Measurements from ENCODE around the gene TDRD9.

The TDRD9 gene

DNA sequence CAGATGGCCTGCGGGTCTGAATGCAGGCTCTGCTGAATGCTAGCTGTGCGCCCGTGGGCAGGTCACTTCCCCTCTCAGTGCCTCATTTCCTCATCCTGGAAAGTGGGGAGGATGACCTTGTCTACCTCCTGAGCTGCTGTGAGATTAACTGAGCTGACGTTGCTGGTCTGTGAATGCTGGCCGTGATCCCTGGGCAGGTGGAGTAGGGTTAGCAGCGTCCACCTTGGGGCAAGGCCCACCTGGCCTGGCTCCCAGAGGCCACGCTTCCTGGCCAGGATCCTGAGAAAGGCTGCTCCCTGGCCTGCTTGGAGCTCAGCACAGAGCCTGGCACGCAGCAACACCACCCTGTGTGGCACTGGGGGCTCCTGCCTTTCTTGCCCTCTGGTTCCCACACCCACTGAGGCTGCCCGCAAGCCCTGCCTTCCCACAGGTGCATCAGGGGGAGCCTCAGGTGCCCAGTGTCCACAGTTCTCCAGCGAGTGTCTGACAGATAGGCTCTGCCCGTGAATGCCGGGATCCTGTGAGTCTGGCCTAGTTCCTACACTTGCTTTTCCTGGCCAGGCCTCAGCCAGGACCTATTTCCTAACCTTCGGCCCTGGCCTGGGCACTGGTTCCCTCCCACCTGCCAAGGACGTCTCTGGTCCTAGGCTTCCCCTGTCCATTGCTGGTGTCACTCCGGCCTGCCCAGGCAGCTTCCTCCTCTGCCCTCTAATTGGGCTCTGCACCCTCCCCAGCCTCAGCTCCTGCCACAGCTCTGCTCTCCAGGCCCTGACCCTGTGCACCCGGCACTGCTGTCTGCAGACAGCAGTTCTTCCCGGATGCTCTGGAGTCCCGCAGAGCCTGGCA is 37.2 kb upstream of the TDRD9 start:
- DNase-seq (ENCODE audit: low read depth), result no peak

DNA sequence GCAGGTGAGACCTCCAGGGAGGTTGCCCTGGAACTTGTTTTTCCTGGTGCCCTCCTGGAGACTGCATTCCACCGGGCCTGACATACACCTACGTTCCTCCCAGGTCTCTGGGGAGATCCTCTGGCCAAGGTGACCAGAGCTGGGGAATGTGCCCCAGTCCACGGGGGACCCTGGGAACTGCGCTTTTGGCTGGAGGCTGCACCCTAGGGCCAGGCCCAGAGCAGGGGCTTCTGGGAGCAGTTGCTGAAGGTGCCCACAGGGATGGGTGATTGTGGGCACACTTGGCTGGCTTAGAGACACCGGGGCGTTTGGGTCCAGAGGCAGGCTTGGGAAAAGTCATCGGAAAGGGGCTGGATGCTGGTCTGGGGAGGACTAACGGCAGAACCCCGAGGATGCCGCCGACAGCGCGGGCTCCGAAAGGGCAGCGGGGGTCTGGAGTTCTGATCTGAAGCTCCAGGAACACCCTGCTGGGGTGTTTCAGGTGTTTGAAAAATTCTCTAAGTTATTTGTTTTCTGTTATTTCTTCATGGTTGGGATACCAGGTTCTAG is 36.5 kb upstream of the TDRD9 start:
- no peak for DNase-seq (ENCODE audit: low read depth)

DNA sequence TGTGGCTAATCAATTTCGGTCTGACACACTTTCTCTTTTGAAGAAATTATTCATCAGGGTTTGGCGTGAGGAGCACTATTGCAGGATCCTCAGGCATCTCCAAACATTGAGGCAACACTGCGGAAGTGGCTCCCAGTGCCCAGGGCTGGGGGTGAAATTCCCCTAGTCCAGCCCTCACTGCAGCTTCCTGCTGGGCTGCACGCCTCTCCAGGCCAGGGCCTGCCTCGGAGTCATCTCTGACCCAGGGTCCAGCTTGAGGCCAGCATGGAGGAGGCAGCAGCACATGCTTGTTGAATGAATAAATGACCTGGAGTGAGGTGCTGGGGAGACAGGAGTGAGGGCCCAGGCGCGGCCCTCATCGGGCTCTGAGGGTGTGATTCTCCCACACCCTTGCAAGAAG is 36.0 kb upstream of the TDRD9 start:
- DNase-seq (ENCODE audit: low read depth), result no peak

DNA sequence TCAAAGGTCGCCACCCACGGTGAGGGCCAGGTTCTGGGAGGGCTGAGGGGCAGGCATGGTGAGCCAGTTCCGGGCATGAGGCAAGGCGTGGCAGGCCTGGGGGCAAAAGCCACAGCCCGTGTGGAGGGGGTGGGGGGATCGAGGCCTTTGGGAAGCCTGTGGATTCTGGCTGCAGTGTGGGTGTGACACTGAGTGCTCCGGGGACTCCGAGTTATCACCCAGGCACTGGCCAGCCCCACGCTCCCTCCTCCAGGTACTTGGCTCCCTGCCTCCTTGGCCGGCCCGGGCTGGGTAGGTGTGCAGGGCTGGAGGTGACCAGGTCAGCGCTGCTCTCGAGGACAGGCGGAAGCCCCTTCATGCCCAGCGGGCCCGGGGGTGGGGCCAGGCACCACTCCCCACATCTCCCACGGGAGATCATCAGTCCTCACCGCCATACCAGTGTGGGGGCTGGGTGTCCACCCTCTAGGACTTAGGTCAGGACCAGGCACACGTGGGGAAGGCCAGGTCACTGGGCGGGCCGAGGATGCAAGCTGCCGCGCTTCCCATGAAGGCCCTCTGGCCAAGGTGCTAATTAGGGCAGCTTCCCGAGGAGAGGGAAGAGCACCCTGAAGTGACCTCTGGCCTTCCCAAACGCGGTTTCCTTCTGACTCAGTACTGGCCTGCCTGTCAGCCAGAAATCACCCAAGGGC is 34.1 kb upstream of the TDRD9 start:
- no peak for DNase-seq (ENCODE audit: low read depth)

DNA sequence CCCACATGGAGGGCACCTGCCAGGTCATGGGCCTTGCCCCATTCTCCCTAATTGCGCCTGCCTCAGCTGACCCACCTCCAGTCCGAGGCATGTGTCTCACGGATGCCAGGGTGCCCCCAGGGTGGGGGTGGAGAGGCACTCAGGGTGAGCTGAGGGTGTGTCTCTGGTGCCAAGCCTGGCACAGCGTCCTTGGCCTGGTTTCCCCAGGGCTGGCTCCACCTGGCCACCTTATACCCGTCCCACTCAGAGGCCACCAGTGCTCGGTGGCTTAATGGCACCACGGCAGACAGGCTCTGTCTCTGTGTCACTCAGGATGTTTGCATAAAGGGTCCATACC is 33.6 kb upstream of the TDRD9 start:
- no peak for DNase-seq (ENCODE audit: low read depth)

DNA sequence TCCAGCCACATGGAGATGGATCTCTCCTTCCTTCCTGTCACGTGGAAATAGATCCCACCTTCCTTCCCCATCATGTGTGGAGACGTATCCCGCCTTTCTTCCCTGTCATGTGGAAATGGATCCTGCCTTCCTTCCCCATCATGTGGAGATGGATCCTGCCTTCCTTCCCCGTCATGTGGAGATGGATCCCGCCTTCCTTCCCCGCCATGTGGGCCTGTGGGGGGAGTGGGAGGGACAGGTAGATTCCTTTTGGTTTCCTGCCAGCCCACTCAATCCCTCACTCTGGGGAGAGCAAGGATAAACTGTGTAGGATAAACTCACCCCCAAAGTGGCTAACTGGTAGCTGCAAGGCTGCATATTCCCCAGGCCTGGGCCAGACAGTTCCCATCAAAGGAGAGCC is 31.7 kb upstream of the TDRD9 start:
- DNase-seq (ENCODE audit: low read depth), result no peak

DNA sequence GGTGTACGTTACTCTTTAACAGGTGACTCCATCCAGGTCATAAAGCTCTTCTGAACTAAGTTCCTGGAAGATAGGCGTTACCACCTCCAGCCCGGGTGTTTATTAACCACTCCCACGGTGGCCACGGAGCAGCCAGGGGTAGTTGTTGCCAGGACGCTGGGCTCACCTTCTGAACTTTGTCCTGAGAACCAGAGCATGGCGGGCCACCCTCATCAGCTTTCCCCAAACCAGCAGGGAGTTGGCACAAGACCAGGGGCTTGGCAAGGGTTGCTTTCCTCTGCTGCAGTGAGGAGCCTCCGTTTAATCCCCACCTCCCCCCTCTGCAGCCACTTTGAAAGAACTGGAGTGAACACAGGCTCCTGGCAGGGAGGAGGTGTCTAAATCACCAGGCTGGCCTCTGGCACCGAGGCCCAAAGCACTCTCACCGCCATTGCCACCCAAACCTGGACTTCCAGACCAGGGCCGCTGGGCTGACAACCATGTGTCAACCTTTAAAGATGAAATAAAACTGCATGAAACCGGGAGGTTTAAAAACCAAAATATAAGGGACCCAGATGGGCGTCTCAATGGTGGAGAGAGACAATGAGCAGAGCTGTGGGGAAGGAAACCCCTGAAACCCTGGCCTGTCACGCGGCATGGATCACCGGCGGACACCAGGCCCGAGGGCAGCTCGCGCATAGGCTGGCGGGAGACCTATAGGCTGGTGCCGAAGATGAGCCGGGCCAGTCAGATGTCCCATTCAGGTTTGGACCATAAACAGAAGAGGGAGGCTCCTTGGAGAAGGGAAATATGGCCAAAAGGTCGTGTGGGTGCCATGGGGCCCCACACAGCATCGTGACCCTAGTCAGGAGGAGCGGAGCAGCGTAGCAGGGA is 30.9 kb upstream of the TDRD9 start:
- no peak for DNase-seq (ENCODE audit: low read depth)

DNA sequence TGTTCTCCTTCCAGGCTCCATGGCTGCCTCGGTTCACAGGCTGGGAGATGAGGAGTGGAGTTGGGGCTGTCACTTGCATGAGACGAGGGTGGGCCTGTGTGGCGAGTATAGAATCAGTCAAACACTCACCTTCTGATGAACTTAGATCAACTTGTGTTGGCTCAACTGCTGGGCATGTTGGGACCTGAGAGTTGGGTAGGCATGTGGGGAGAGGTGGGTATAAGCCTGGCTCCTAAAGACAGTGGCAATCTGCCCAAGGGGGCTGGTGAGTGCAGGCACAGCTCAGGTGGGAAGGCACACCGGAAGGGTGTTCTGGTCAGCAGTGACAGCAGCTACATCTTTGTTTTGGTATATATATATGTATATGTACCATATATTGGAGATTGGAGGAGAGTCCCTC is 30.1 kb upstream of the TDRD9 start:
- no peak for DNase-seq (ENCODE audit: low read depth)

DNA sequence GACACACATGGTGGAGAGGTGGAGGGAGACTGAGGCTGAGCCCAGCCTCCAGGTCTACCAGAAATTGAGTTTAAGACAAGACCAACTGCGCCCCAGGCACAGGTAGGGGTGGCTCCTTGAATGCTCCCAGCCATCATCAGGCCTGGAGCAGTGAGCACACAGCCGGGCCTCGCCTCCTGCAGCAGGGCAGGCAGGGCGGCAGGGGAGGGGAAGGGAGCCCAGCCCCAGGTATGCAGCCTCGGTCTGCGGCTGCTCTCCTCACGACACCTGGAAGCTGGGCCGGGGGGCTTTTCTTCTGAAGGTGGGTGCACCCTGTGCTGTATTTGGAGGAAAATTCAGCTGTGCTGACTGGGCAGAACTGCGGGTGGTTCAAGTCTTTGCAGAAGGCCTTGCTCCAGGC is 29.5 kb upstream of the TDRD9 start:
- no peak for DNase-seq (ENCODE audit: low read depth)

DNA sequence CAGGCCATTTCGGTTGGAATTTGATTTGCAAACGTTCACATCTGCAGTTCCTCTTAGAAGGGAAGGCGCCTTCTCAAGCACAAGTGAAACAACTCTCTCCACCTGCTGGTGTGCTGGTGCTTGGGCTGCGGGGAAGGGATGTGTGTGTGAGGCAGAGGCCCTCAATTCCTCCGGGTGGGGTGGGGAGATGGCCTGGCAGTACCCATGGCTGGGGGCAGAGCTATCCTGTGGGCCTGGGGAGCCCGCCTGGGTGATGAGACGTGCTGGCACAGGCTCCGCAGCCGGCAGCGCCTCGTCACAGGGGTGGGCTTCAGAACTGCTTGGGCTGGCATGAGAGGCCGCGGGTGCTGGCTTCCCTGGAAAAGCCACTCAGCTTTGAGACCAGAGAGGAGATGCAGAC is 28.9 kb upstream of the TDRD9 start:
- no peak for DNase-seq (ENCODE audit: low read depth)

DNA sequence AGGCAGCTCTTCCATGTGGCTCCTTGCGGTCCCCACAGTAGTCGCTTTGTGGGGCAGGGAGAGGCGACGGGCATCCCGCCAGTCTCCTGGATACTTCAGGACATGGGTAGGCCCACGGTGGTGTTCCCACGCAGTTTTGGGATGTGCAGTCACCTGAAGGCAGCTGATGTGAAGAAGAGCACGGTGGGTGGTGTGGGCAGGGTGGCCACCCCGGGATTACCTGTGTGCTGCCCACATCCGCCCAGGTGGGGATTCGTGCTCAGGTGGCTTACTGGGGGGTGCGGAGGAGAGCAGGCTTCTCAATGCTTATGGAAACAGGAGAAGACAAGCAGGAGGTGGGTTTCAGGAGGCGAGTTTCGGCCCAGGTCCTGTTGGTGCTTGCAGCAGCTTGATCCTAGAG is 28.4 kb upstream of the TDRD9 start:
- no peak for DNase-seq (ENCODE audit: low read depth)

DNA sequence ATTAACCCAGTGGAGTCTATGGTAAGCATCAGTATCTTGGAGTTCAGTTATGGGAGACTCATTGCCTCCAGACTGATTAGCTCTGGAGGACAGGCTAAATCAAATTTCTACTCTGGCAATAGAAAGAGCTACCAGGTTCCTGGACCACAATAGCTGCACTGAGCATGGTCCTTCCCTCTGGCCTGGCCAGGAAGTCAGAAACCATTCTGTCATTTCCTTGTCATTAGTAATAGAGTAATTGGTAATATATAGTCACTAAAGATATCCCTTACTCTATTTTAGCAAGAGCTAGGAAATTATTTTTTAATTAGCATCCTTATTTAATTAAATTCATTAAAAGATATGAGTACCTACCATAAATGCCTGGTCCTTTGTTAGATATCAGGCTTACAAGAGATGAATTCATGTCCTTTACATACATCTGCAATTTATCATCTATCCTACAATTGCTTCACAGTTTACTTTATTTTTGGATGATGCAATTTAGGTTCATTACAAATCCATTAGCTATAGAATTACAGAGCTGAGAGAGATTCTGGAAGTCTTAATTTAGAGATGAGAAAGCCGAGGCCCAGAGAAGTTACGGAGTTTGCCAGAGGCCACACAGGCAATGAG is 23.7 kb upstream of the TDRD9 start:
- no peak for DNase-seq (ENCODE audit: low read depth)

DNA sequence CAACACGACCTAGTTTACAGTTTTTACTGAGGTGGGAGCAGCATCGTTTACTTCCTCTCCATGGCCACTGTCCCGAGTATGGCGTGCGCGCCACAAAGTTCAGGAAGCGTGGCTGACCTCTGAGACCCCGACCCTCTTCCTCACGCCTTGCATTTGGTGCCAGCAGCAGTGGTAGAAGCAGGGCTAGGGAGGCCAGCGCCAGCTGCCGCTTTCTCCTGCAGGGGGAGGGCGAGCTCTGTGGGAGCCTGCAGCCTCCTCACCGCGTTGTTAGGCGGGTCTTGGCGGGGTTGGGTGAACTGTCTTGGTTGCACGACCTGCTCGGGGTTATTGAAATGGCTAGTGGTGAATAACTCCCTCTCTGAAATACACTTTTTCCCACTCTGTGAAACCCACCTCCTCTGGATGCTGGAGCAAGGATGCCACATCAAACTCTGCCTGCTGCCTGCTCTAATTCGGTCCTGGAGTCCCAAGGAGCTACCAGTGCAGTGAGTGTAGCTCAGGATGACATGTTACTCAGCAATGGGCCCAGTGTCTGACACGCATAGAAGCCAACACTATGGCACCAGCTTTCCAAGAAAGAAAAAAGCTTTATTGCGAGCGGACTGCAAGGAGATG is 22.3 kb upstream of the TDRD9 start:
- no peak for DNase-seq (ENCODE audit: low read depth)

DNA sequence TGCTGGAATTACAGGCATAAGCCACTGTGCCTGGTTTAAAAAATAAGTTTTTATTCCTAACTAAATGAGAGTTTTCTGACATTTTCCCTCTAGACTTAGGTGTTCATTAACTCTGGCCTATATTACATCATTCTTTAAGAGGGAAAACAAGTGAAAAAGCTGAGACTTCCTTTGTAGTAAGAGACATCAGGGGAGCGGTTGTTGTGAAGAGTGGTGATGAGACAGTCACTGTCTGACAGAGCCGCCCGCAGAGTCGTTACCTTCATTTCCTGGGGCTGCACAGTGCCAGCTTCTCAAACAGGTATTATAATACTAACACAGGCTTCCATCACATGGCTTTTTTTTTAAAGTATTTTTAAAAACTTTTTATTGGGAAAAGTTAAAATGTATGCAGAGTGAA is 19.7 kb upstream of the TDRD9 start:
- DNase-seq (ENCODE audit: low read depth), result no peak

DNA sequence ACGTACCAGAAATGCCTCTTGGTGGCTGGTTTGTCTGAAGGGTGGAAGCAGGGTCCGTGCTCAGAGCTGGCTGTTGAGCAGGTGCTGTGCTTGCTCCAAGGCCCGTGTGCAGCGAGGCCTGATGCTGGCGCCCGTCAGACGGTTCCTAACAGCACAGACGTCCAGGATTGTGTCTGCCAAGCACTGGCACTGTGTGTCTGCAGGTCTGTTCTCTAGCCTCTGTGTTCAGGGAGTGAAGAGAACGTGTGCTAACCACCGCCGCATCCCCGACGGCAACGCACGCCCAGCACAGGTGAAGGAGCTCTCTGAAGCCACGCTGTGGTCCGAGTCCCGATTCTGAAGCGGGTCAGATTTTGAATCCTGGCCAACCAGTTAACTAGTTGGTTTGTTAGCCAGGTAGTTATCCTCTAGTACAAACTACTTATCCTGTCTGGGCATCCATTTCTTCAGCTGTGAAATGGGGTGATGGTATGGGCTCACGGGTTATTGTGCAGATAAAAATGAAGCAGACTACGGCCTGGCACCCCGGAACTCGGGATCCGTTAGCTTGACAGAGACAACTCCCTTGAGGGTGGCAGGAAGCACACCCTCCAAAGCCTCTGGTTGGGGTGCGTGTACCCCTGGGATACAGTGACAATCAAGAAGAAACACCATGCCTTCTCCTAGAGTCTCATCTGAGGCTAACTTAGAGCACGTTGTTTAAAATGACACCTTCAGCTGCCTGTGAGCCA is 18.6 kb upstream of the TDRD9 start:
- no peak for DNase-seq (ENCODE audit: low read depth)

DNA sequence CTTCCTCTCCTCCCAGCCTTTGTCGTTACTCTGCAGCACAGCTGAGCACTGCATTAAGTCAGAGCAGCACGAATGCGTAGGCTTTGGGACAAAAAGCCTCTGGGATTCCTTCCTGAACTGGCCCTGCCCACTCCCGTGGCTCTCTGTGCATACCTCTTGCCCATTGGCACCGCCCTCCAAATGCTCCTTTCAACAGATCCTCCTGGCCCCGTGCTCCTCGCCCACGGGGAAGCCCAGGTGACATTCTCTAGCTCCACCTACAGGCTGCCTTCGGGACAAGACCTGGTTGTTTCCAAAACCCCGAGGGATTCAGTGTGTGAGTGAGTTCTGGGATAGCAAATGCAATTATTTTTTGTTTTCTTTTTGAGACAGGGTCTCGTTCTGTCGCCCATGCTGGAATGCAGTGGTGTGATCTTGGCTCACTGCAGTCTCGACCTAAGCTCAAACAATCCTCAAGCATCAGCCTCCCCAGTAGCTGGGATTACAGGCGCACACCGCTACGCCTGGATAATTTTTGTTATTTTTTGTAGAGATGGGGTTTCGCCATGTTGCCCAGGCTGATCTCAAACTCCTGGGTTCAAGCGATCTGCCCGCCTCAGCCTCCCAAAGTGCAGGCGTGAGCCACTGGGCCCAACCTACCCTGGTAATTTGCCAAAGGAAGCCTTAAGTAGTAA is 17.9 kb upstream of the TDRD9 start:
- DNase-seq (ENCODE audit: low read depth), result peak; percentile 48

DNA sequence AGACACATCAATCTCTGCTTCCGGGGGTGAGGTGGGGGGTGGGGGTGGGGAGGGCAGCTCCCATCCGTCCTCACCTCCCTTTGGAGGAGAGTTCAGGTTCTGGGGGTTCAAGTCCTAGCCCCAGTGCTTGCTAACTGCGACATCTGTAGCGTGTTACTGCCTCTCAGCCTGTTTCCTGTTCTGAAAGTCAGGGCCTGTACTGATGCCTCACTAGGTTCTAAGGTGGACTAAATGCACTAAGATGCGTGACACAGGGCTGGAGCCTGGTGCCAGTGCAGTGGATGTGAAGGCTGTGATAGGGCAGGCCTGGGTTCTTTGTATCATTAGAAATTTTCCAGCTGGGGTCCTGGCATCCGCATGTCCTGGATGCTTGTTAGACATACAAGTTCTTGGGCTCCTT is 17.3 kb upstream of the TDRD9 start:
- no peak for DNase-seq (ENCODE audit: low read depth)

DNA sequence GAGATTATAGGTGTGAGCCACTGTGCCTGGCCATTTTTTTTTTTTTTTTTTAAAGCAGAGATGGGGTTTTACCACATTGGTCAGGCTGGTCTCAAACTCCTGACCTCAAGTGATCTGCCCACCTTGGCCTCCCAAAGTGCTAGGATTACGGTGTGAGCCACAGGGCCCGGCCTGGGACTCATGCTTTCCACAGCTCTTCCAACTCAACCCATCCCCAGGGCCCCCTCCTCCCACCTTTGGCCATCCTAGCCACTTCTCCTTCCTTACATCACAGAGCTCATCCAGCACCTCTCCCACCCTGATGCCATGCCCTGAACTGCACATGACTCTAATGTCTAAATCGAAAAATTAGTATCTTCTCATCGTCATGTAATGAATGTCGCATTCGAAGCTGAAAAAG is 12.6 kb upstream of the TDRD9 start:
- no peak for DNase-seq (ENCODE audit: low read depth)

DNA sequence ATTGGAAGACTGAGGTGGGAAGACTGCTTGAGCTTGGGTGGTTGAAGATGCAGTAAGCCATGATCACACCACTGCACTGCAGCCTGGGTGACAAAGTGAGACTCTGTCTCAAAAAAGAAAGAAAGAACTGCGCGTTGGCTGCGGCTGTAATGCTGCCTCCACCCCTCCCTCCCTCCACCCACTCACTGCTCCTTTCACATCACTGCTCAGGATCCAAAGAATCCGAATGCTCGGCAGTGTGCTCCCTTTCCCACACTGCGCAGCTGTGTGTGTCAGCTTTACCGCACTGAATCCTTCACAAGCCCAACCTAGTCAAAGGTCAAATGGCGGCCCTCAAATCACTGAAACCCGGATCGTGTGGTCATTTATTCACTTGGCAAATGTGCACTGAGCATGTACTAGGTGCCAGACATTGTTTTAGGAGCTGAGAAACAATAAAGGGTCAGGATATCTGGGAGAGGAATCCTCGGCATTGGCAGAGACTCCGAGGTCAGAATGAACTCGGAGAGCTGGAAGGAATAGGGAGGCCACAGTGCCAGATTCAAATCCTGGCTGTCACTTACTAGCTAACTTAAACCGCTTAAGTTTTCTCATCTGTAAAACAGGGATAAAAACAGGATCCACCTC is 11.5 kb upstream of the TDRD9 start:
- DNase-seq (ENCODE audit: low read depth), result peak; percentile 5

Measured in stromal cell of bone marrow (primary cell).